NCI-H748 (cell line): Measurements from ENCODE around the gene EPAS1.

Source experiments
- DNase-seq: peaks from one replicate; lab custom pipeline; 2025; ENCODE audit not compliant: unreplicated experiment; lab: John Stamatoyannopoulos, UW

EPAS1 gene

DNA sequence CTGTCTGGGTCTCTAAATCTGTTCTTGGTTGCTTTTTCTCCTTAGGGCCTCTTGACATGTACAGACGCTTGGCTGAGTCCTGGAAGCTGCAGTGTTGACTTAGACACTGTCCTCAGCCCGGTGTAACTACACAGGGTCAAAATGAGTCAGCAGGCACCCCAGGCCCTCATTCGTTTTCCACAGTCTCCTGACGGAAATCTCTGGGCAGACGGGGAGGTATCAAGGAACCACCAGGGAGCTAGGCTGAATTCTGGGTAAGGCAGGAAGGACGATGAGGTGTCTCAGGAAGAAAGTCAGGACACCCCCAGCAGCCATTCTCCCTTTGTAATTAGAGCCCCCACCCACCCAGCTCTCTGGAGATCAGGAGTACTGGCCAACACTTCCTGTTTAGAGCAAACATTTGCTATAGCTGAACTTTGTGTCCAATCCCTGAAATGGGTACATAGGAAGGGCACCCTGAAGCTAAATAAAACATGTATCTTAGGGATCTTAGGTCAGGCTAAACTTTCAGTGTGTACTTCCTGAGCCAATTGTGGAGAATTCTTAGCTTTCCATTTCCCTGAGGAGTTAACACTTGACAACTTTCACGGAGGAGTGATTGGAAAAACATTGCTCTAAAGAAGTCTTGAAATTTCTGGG, 23.9 kb upstream of the EPAS1 start:
- DNase-seq, result no peak

GRCh38 chr2:46273919-46274318, 23.3 kb upstream of the EPAS1 start:
- DNase-seq, result no peak

DNA sequence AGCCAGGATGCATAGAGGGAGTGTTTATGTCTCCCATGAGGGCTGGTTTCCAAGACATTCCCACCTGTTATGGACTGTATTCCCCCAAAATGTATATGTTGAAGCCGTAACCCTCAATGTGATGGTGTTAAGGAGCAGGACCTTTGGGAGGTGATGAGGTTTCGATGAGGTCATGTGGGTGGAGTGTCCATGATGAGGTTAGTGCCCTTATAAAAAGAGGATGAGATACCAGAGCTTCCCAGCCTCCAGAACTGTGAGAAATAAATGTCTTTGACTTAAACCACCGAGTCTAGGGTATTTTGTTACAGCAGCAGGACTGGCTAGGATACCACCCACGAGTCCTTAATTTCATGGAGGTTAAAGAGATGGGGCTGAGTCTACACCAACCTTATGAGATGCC, 22.6 kb upstream of the EPAS1 start:
- DNase-seq, result no peak

DNA sequence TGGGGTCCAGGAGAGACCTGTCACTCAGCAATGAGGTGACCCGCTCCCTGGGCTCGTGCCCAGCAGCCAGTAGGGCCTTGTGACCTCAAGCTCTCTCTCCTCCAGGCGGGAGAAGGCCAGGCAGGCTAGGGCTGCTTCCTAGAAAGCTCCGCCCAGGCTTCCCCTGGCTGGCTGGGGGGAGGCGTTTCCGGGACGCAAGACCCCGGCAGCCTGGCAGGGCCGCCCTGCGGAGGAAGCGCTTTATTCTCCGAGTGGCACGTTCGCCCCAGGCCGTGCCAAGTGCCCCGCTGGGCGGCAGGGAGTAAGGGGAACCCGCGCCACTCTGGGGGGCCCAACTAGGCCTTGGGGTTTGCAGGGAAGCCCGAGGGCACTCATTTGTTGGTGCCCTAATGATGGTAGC, 21.2 kb upstream of the EPAS1 start:
- no peak for DNase-seq

DNA sequence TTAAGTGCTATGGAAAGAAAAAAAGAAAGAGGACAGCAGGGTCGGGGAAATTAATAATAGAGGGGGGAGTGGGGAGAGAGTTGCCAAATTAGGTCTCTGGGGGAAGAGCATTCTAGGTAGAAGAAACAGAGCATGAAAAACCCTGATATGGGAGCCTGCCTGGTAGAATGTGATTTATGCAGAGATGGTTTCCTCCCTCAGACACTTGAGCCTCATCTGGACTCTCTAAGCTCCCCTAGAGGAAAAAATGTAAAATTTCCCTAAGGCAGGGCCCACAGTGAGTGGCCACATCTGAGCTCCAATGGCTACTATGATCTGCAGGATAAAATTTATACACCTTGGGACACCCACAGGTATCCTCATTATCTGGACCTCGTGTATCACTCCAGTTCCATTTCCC, 20.6 kb upstream of the EPAS1 start:
- no peak for DNase-seq

- no peak for DNase-seq
These were observed 19.6 kb upstream of the EPAS1 start for GRCh38 chr2:46277431-46278190.

DNA sequence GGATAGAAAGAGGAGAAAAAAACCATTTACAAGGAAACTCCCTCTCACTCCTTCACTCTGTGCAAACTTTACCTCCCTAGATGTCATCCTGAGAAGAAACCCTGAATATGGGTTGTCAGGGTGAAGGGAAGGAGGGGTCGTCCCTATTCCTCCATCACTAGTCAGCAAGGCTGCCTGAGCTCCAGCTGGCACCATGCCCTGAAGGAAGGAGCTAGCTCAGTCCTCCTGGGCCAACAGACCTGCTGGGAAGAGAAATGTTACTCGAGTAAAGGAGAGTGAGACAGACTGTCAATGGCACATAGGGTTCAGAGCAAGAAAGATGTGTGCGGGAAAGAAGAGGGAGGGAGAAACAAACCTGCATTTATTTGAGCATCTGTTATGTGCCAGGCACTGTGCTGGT, 18.3 kb upstream of the EPAS1 start:
- no peak for DNase-seq

GRCh38 chr2:46281939-46282338, 15.3 kb upstream of the EPAS1 start:
- DNase-seq, result no peak

DNA sequence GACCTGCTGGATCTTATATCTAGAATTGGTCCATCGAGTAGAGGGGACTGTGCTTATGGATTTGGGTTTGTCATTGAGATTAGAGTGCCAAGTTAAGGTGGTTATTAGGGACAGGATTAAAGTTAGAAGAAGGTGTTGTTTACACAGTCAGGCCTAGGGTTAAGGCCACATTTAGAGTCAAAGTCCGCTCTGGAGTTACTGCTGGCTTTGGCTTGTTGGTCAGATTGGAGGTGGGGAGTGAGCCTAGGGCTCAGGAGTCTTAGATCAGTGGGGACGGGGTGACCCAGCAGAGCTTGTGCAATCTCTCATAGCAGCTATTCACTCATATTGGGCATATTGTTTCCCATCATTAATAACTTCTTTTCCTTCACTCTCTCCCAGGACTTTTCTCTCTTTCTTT, 13.5 kb upstream of the EPAS1 start:
- no peak for DNase-seq

GRCh38 chr2:46284260-46284659, 12.9 kb upstream of the EPAS1 start:
- no peak for DNase-seq

DNA sequence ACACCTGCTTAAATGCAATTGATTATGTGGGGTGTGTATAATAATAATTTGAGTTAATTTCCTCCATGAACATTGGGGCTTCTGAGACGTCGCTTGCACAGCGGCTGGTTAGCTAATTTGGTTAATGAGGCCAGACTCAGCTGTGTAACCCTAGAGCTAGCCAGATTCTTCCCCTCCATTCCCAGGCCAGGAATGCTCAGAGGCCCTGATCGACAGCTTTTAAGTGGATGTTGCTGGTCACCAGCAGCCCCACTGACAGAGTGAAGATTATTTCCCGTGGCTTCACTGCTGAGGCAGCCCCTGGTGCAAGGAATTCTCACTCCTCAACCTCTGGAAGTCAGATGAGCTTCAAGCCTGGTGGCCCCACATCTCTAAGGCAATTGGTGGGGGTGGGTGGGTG, 12.4 kb upstream of the EPAS1 start:
- DNase-seq, result peak; percentile 14

DNA sequence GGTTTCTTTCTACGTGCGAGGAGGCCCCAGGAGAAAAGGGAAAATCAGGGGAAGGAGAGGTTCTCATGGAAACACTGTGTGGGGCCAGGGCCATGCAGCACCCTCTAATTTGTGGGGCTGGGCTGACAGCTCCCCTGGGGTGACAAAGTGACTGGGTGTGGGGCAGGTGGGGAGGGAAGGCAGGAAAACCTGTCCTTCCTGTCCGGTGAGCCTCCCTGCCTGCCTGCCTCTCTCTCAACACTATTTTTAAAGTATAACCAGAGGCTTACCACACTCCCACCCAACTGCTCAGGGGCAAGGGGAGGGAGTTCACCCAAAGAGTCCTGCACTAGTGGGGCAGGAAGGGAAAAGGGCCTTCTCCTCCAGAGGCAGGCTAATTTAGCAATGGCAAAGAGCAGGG, 10.5 kb upstream of the EPAS1 start:
- peak; percentile 51 for DNase-seq

- no peak for DNase-seq
These were observed 7.1 kb upstream of the EPAS1 start for GRCh38 chr2:46290078-46290477.

GRCh38 chr2:46293466-46293865, 3.7 kb upstream of the EPAS1 start:
- DNase-seq, result no peak

- DNase-seq, result peak; percentile 48
These were observed 2.9 kb upstream of the EPAS1 start for GRCh38 chr2:46294176-46294836.

DNA sequence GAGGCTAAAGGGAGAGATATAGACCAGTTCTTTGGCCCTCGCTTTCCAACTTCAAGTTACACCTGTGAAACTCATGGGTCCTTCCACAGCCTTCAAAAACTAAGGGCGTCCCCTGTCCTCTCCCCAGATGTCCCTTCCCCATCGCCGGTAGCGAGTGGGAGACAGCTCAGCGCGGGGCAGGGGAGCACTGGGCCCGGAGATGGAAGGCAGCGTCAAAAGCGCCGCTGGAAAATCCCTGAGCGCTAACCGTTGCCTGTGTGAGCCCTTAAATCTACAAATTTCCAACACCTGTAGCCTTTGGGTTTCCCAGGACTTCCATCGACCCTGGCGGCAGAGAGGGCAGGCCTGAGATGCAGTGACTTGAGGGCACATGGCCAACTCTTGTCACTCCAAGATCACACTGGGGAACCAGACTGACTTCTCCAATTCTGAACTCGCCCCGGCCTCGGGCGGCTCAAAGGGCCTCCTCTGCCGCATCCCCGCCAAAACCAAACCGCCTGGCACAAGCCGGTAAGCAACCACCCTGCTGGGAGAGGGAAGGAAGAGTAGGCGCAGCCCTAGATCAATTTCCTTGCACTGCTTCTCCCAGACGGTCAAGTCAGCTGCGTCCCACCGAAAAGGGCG, 879 bp upstream of the EPAS1 start:
- DNase-seq, result no peak

DNA sequence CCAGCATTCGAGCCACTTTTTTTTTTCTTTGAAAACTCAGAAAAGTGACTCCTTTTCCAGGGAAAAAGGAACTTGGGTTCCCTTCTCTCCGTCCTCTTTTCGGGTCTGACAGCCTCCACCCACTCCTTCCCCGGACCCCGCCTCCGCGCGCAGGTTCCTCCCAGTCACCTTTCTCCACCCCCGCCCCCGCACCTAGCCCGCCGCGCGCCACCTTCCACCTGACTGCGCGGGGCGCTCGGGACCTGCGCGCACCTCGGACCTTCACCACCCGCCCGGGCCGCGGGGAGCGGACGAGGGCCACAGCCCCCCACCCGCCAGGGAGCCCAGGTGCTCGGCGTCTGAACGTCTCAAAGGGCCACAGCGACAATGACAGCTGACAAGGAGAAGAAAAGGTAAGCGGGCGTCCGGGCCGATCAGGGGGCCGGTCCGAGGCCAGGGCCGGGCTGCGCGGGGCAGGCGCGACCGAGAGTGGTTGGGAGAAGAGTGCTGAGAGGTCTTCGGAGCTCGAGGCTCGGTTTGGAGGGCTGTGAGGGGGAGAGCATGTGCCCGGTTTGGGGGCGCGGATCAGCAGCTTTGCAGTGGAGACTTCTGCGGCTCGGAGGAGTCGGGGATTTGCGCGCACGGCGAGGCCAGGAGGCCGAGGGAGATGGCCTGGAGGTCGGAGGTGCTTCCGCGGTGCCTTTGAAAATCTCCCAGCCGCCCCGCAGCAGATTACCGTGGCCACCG, 502 bp downstream of the EPAS1 start:
- DNase-seq, result peak; percentile 58

DNA sequence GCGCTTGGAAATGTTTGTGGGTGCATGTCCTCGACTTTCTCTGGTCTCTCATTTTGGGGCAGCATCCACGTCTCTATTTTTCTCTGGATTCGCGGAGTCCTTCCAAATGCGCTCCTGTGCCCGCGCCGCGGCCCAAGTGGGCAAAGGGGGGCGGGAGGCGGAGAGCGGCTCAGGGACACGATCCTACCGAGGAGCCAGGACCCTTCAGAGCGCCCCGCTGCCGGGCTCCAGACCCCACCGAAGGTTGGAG, 990 bp downstream of the EPAS1 start:
- no peak for DNase-seq

DNA sequence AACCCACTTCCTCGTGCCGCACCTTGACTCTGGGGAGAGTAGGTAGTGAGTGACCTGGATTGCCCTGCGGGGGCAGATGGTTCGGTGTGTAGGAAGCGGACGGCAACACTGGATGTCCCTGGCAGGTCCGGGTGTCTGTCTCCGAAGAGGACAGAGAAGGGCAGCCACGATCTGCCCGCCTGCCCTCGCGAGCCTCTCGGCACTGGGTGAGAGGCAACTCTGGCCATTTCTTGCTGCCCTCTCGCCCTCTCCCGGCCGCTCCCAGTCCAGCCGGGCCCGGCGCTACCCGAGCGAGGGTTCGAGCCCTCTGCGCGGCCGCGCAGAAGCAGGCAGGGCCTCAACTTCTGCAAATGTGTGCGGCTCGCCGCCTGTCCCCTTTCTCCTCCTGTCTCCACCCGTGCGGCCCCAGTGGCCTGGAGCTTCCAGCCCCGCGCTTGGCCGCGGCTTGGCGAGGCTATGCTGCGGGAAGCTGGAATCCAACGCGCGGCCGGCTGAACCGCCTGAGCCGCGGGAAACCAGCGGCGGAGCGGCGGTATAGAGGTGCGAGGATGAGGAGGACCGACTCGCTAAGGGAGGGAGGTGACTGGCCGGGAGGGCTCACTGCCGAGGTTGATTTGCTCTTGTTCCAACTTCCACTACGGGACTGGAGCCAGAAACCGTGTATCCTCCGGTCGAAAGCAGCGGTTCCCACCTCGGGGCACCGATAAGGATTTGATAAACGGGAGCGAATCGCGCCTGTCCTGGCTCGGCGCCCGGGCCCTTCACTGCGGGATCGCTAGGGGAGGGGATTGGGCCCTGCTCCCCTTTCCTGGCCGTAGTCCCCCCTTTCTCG, 1.5 kb downstream of the EPAS1 start:
- DNase-seq, result peak; percentile 53

DNA sequence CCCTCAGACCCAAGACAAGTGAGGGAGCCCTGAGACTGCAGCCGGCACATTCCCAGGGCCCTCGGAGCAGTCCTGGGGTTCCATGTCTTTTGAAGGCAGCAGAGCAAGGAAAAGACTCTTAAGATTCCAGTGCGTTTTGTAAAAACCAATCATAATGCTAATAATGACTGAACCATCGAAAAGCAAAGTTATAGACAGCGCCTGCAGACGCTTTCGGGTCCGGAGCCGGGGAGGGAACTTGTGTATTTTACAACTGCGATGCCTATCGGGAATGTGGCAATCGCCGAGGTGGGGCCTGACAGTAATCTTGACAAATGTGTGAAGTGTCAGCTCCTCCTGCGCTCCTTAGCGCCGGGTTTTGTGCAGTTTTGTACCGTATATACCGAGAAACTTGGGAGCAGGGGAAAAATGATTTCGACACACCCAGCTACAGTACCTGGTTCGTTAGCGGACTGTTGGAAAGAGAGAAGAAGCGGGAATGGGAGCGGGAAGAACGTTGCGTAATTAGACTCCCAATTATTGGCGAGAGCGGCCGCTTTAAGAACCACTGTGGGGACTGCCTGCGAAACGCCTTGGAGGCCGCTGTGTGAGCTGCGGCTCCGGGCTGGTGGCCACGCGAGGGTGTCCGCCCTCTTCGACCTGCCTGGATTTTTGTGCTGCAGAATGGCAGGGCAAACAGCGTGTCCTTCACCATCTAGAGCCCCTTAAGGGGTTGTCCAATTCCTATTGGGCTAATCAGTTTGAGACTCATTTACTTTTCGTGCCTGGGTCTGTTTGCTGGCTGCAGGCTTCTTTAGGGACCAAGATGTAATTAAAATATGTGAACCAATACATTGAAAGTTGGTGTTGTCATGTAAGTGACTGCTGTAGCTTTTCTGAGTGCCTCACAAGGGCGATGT, 2.4 kb downstream of the EPAS1 start:
- peak; percentile 69 for DNase-seq
